ENCODE data around the gene SPRY4.

SPRY4 gene

GRCh38 chr5:142322403-142322746 is 2.4 kb downstream of the SPRY4 start:
- peak overlapping the region in 1 of 2 donors; percentile 71 for H3K4me3 ChIP-seq (ENCODE audit: low read length in 2 of 2)
- peaks cover 0 to 29% of the 10 kb centered on the region in 2 donors for H3K36me3 ChIP-seq (replicated peaks in 1 of 2; ENCODE audit: control insufficient read depth in 2 of 2, insufficient read depth in 2 of 2, low read length in 2 of 2)
- H3K4me1 ChIP-seq (ENCODE audit: control insufficient read depth in 2 of 2, insufficient read depth in 1 of 2, low read depth in 1 of 2, low read length in 2 of 2), result peaks cover 46 to 53% of the 10 kb centered on the region in 2 donors

GRCh38 chr5:142320851-142321560 is 3.8 kb downstream of the SPRY4 start:
- peaks cover 0 to 43% of the 10 kb centered on the region in 2 donors for H3K36me3 ChIP-seq (replicated peaks in 1 of 2; ENCODE audit: control insufficient read depth in 2 of 2, insufficient read depth in 2 of 2, low read length in 2 of 2)
- no peak overlapping the region for H2BK12ac ChIP-seq (ENCODE audit: low read length)
- peak overlapping the region; percentile 59 for H3K4me2 ChIP-seq (ENCODE audit: insufficient read depth, low read length, poor library complexity, severe bottlenecking)
- peak; percentile 39 for DNase-seq (ENCODE audit: low spot score)
- H2AK5ac ChIP-seq (ENCODE audit: low read depth, low read length), result no peak overlapping the region
- no peak overlapping the region for H3K14ac ChIP-seq (ENCODE audit: low read length)
- no peak overlapping the region for H4K91ac ChIP-seq (ENCODE audit: low read depth, low read length, poor library complexity)
- peak overlapping the region; percentile 48 for H2AFZ ChIP-seq (ENCODE audit: low read length)
- peaks cover 0 to 6% (median 0%) of the 10 kb centered on the region in 3 experiments for H3K27me3 ChIP-seq (ENCODE audit: control insufficient read depth in 3 of 3, insufficient read depth in 3 of 3, low read depth in 1 of 3, low read length in 3 of 3)
- peaks cover 40 to 56% of the 10 kb centered on the region in 2 donors for H3K4me1 ChIP-seq (ENCODE audit: control insufficient read depth in 2 of 2, insufficient read depth in 1 of 2, low read depth in 1 of 2, low read length in 2 of 2)
- H3K9me3 ChIP-seq (replicated peaks in 1 of 2; ENCODE audit: control insufficient read depth in 2 of 2, insufficient read depth in 1 of 2, low read depth in 1 of 2, low read length in 2 of 2), result no peaks in the 10 kb centered on the region
- peak overlapping the region; percentile 3 to 38 for H3K4me3 ChIP-seq (ENCODE audit: low read length in 2 of 2)
- no peak overlapping the region for H3K23ac ChIP-seq (ENCODE audit: low read depth, low read length, poor library complexity)
- peak overlapping the region; percentile 1 for H3K18ac ChIP-seq (ENCODE audit: low read length)
- no peak overlapping the region for H4K8ac ChIP-seq (ENCODE audit: low read depth, low read length)
- no peak overlapping the region for H3K9ac ChIP-seq (ENCODE audit: low read depth, low read length, poor library complexity)
- peaks cover 8% of the 10 kb centered on the region for H3K79me1 ChIP-seq (ENCODE audit: low read depth, low read length)
- H2BK5ac ChIP-seq (ENCODE audit: low read length), result no peak overlapping the region
- H2BK15ac ChIP-seq (ENCODE audit: low read length), result no peak overlapping the region
- WGBS, 2 donors (ENCODE audit: extremely low coverage in 2 of 2, insufficient read length in 2 of 2, insufficient replicate concordance in 1 of 2), result no CpG with 5 or more reads among the region's 8 CpGs
- H3K27ac ChIP-seq (replicated peaks; ENCODE audit: low read length), result peak overlapping the region; percentile 70
- H3K4ac ChIP-seq (ENCODE audit: low read length), result no peak overlapping the region
- no peak overlapping the region for H2BK120ac ChIP-seq (ENCODE audit: low read depth, low read length)

More at GRCh38 chr5:142322403-142322746, 2.4 kb downstream of the SPRY4 start:
- no peak overlapping the region for H4K91ac ChIP-seq (ENCODE audit: low read depth, low read length, poor library complexity)
- no peak overlapping the region for H2AK5ac ChIP-seq (ENCODE audit: low read depth, low read length)
- H2BK15ac ChIP-seq (ENCODE audit: low read length), result no peak overlapping the region
- H2BK120ac ChIP-seq (ENCODE audit: low read depth, low read length), result no peak overlapping the region
- H3K4me2 ChIP-seq (ENCODE audit: insufficient read depth, low read length, poor library complexity, severe bottlenecking), result peak overlapping the region; percentile 92
- H3K9ac ChIP-seq (ENCODE audit: low read depth, low read length, poor library complexity), result no peak overlapping the region
- H4K8ac ChIP-seq (ENCODE audit: low read depth, low read length), result no peak overlapping the region
- no peak overlapping the region for H3K4ac ChIP-seq (ENCODE audit: low read length)
- H3K18ac ChIP-seq (ENCODE audit: low read length), result no peak overlapping the region
- DNase-seq (ENCODE audit: low spot score), result no peak
- no peak overlapping the region for H2AFZ ChIP-seq (ENCODE audit: low read length)
- no peaks in the 10 kb centered on the region for H3K9me3 ChIP-seq (replicated peaks in 1 of 2; ENCODE audit: control insufficient read depth in 2 of 2, insufficient read depth in 1 of 2, low read depth in 1 of 2, low read length in 2 of 2)
- no peak overlapping the region for H2BK5ac ChIP-seq (ENCODE audit: low read length)
- no peak overlapping the region for H3K14ac ChIP-seq (ENCODE audit: low read length)
- no CpG with 5 or more reads among the region's 5 CpGs for WGBS, 2 donors (ENCODE audit: extremely low coverage in 2 of 2, insufficient read length in 2 of 2, insufficient replicate concordance in 1 of 2)
- peaks cover 8% of the 10 kb centered on the region for H3K79me1 ChIP-seq (ENCODE audit: low read depth, low read length)
- no peak overlapping the region for H3K23ac ChIP-seq (ENCODE audit: low read depth, low read length, poor library complexity)
- peaks cover 0 to 7% (median 0%) of the 10 kb centered on the region in 3 experiments for H3K27me3 ChIP-seq (ENCODE audit: control insufficient read depth in 3 of 3, insufficient read depth in 3 of 3, low read depth in 1 of 3, low read length in 3 of 3)
- no peak overlapping the region for H2BK12ac ChIP-seq (ENCODE audit: low read length)
- H3K27ac ChIP-seq (replicated peaks; ENCODE audit: low read length), result no peak overlapping the region

GRCh38 chr5:142320430-142320738 is 4.4 kb downstream of the SPRY4 start:
- Histone ChIP-seq H3K23ac (ENCODE audit: low read depth, low read length, poor library complexity) (no peak overlapping the region), H3K27ac (replicated peaks; ENCODE audit: low read length) (peak overlapping the region; percentile 70), H3K18ac (ENCODE audit: low read length) (no peak overlapping the region), H3K14ac (ENCODE audit: low read length) (no peak overlapping the region), H2BK120ac (ENCODE audit: low read depth, low read length) (no peak overlapping the region), H3K27me3 (ENCODE audit: control insufficient read depth in 3 of 3, insufficient read depth in 3 of 3, low read depth in 1 of 3, low read length in 3 of 3) (peaks cover 0 to 6% (median 0%) of the 10 kb centered on the region in 3 experiments), H3K79me1 (ENCODE audit: low read depth, low read length) (peaks cover 8% of the 10 kb centered on the region), H3K9me3 (replicated peaks in 1 of 2; ENCODE audit: control insufficient read depth in 2 of 2, insufficient read depth in 1 of 2, low read depth in 1 of 2, low read length in 2 of 2) (no peaks in the 10 kb centered on the region), H4K91ac (ENCODE audit: low read depth, low read length, poor library complexity) (no peak overlapping the region), H2BK5ac (ENCODE audit: low read length) (no peak overlapping the region), H4K8ac (ENCODE audit: low read depth, low read length) (no peak overlapping the region), H3K4me3 (ENCODE audit: low read length in 2 of 2) (peak overlapping the region in 1 of 2 donors; percentile 38), H3K9ac (ENCODE audit: low read depth, low read length, poor library complexity) (no peak overlapping the region), H2BK15ac (ENCODE audit: low read length) (no peak overlapping the region), H3K36me3 (replicated peaks in 1 of 2; ENCODE audit: control insufficient read depth in 2 of 2, insufficient read depth in 2 of 2, low read length in 2 of 2) (peaks cover 0 to 49% of the 10 kb centered on the region in 2 donors), H2AK5ac (ENCODE audit: low read depth, low read length) (no peak overlapping the region), H2AFZ (ENCODE audit: low read length) (peak overlapping the region; percentile 48), H3K4ac (ENCODE audit: low read length) (no peak overlapping the region), H3K4me2 (ENCODE audit: insufficient read depth, low read length, poor library complexity, severe bottlenecking) (peak overlapping the region; percentile 59), H2BK12ac (ENCODE audit: low read length) (no peak overlapping the region), H3K4me1 (ENCODE audit: control insufficient read depth in 2 of 2, insufficient read depth in 1 of 2, low read depth in 1 of 2, low read length in 2 of 2) (peaks cover 40 to 58% of the 10 kb centered on the region in 2 donors)
- WGBS, 2 donors (ENCODE audit: extremely low coverage in 2 of 2, insufficient read length in 2 of 2, insufficient replicate concordance in 1 of 2), result no CpG with 5 or more reads among the region's 4 CpGs
- DNase-seq (ENCODE audit: low spot score), result no peak

GRCh38 chr5:142319560-142320429 is 5.0 kb downstream of the SPRY4 start:
- Histone ChIP-seq H3K27ac (replicated peaks; ENCODE audit: low read length) (peak overlapping the region; percentile 70), H3K4ac (ENCODE audit: low read length) (no peak overlapping the region), H2BK15ac (ENCODE audit: low read length) (no peak overlapping the region), H3K79me1 (ENCODE audit: low read depth, low read length) (peaks cover 8% of the 10 kb centered on the region), H4K8ac (ENCODE audit: low read depth, low read length) (no peak overlapping the region), H3K14ac (ENCODE audit: low read length) (no peak overlapping the region), H4K91ac (ENCODE audit: low read depth, low read length, poor library complexity) (no peak overlapping the region), H3K4me2 (ENCODE audit: insufficient read depth, low read length, poor library complexity, severe bottlenecking) (peak overlapping the region; percentile 59), H3K27me3 (ENCODE audit: control insufficient read depth in 3 of 3, insufficient read depth in 3 of 3, low read depth in 1 of 3, low read length in 3 of 3) (peaks cover 0 to 6% (median 0%) of the 10 kb centered on the region in 3 experiments), H3K9me3 (replicated peaks in 1 of 2; ENCODE audit: control insufficient read depth in 2 of 2, insufficient read depth in 1 of 2, low read depth in 1 of 2, low read length in 2 of 2) (no peaks in the 10 kb centered on the region), H2BK120ac (ENCODE audit: low read depth, low read length) (no peak overlapping the region), H3K18ac (ENCODE audit: low read length) (peak overlapping the region; percentile 24), H3K36me3 (replicated peaks in 1 of 2; ENCODE audit: control insufficient read depth in 2 of 2, insufficient read depth in 2 of 2, low read length in 2 of 2) (peaks cover 0 to 55% of the 10 kb centered on the region in 2 donors), H3K4me1 (ENCODE audit: control insufficient read depth in 2 of 2, insufficient read depth in 1 of 2, low read depth in 1 of 2, low read length in 2 of 2) (peaks cover 40 to 58% of the 10 kb centered on the region in 2 donors), H2AK5ac (ENCODE audit: low read depth, low read length) (no peak overlapping the region), H2BK5ac (ENCODE audit: low read length) (no peak overlapping the region), H3K23ac (ENCODE audit: low read depth, low read length, poor library complexity) (no peak overlapping the region), H2AFZ (ENCODE audit: low read length) (peak overlapping the region; percentile 48), H3K9ac (ENCODE audit: low read depth, low read length, poor library complexity) (no peak overlapping the region), H3K4me3 (ENCODE audit: low read length in 2 of 2) (peak overlapping the region in 1 of 2 donors; percentile 38), H2BK12ac (ENCODE audit: low read length) (no peak overlapping the region)
- DNase-seq (ENCODE audit: low spot score), result peak; percentile 84
- WGBS, 2 donors (ENCODE audit: extremely low coverage in 2 of 2, insufficient read length in 2 of 2, insufficient replicate concordance in 1 of 2), result no CpG with 5 or more reads among the region's 7 CpGs
